Effector CD8-positive, alpha-beta T cell (primary cell): ENCODE results near the gene FAM25A.
"Not testable (repeated sequence)": the region's sequence is repeated elsewhere in the genome, so short reads cannot be mapped to it uniquely, and the experiment has no call there.

Experiments used
- DNase-seq: peaks from one replicate; lab custom pipeline; 2025; lab: John Stamatoyannopoulos, UW

Gene FAM25A

DNA sequence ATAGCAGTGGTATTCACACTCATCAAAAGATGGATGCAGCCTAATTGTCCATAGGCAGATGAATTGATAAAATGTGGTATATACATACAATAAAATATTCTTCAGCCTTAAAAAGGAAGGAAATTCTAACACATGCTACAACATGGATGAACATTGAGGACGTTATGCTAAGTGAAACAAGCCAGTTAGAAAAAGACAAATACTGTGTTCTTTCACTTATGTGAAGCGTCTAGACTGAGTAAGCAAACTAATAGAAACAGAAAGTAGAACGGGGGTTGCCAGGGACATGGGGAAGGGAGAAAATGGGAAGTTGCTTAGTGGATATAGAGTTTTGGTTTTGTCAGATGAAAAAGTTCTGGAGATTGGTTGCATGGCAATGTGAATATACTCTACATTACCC is 6.6 kb upstream of the FAM25A start:
- not testable (repeated sequence) for DNase-seq

DNA sequence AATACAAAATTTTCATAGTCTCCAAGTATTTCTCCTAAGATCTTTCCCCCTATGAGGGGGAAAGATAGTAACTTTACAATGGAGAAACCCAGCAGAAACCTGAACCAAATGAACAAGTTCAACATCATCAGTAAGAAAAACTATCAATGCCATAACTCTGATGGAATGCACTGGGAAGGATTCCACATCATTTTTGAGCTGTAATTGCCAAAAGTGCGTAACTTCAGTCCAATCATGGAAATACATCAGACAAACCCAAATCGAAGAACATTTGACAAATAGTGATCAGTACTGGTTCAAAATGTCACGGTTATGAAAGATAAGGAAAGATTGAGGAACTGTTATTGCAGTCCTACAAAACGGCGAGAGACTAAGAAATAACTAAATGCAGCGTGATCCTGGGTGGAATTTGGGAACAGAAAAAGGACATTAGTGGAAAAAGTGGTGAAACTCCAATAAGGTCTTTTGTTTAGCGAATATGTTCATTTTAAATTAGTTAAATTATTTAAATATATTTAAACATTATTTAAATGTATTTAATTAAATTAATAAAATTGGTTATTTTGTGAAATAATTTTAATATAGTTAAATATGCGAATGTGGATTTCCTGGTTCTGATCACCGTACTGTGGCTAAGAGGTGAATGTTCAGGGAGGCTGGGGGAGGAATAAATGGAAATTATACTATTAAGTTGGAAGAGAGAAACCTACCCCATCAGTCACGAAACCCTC is 4.9 kb upstream of the FAM25A start:
- DNase-seq, result not testable (repeated sequence)

DNA sequence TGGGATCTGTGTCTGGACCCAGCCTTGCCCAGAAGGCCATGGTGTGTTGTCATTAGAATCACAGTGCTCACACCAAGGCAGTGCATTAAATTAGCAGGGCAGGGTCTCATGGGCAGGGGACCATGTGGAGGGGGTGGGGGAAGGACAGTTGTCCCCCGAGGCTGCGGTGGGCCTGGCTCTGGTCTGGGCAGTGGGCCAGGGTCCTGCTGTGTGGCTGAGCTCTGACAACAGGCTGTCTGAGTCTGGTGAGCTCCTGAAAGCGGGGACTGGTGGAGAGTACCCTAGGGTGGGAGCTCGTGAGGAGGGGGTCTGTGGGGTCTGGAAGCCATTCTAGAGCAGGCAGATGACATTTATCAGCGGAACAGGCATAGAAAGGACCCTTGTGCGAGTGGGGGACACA is 2.0 kb upstream of the FAM25A start:
- not testable (repeated sequence) for DNase-seq

- DNase-seq, result not testable (repeated sequence)
Measured at GRCh38 chr10:87019066-87019465, 1.0 kb upstream of the FAM25A start.

- not testable (repeated sequence) for DNase-seq
Measured at GRCh38 chr10:87019504-87019903, 590 bp upstream of the FAM25A start.

DNA sequence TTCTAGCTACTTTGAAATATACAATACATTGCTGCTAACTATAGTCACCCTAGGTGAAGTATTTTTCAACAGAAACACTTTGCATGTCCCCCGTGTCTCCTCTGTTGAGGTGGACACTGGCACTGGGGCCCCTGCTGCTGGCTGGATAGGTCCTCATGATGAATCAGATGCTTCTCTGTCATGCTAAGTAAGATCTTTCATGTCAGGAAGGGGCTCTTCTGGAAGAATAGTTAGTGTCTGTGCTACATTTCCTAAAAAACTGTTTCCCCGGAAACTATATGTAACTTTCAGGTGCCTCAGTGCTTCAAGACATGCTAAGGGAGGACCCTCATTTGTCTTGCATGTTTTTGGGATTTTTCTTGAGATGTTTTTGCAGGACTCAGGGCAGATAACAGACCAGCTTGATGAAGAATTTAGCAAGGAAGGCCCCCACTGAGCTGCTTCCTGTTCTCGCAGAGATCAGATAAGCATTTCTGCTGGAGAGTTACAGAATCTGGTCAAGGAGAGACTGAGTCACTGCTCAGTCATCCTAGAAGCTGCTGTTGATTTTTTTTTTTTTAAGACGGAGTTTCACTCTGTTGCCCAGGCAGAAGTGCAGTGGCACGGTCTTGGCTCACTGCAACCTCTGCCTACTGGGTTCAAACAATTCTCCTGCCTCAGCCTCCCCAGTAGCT is 5.3 kb downstream of the FAM25A start:
- DNase-seq, result not testable (repeated sequence)

DNA sequence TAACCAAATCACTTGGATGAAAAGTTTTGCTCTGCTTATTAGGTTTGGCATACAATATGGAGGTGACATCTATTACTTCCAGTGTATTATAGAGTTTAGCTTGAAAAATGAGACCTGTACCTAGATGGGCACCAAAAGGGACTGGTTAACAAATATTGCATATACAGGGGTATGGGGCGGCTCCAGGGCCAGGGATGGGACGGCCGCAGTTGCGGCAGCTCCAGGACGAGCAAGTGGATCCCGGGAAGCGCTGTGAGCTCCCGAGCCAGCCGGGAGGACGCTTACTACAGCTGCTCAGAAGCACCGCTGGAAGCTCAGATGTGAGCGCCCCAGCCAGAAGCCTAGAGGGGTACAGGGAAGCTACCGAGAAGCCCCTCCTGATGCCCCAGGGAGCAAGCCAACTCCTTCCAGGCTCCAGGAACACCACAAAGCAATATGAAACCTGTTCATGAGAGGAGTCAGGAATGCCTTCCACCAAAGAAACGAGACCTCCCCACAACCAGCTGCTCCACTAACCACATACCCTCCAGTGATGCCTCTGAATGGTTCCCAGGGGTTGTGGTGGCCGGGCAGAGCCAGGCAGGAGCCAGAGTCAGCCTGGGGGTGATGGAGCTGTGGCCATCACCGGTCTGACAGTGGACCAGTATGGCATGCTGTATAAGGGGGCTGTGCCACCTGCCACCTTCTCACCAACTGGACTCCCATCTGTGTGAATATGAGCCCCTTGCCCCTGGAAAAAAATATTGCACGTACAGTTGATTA is 6.8 kb downstream of the FAM25A start:
- DNase-seq, result not testable (repeated sequence)

DNA sequence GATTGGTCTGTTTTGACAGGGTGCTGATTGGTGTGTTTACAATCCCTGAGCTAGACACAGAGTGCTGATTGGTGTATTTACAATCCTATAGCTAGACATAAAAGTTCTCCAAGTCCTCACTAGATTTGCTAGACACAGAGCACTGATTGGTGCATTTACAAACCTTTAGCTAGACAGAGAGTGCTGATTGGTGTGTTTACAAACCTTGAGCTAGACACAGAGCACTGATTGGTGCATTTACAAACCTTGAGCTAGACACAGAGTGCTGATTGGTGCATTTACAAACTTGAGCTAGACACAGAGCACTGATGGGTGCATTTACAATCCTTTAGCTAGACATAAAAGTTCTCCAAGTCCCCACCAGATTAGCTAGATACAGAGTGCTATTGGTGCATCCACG is 10.3 kb downstream of the FAM25A start:
- not testable (repeated sequence) for DNase-seq

DNA sequence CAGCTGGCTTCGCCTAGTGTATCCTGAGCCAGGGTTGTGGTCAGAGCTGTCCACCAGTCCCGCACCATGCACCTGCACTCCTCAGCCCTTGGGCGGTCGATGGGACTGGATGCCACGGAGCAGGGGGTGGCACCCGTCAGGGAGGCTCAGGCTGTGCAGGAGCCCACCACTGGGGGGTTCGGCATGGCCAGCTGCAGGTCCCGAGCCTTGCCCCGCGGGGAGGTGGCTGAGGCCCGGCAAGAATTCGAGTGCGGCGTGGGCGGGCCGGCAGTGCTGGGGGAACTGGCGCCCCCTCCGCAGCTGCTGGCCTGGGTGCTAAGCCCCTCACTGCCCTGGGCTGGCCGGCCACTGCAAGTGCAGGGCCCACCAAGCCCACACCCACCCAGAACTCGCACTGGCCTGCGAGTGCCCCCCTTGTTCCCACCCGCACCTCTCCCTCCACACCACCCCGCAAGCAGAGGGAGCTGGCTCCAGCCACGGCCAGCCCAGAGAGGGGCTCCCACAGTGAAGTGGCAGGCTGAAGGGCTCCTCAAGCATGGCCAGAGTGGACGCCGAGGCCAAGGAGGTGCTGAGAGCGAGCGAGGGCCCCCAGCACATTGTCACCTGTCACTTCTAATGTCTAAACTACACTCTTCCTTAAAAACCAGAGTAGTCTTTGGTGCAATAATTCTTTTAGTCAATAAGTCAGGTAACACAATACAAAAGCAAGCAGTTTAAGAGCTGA is 11.0 kb downstream of the FAM25A start:
- DNase-seq, result no peak

DNA sequence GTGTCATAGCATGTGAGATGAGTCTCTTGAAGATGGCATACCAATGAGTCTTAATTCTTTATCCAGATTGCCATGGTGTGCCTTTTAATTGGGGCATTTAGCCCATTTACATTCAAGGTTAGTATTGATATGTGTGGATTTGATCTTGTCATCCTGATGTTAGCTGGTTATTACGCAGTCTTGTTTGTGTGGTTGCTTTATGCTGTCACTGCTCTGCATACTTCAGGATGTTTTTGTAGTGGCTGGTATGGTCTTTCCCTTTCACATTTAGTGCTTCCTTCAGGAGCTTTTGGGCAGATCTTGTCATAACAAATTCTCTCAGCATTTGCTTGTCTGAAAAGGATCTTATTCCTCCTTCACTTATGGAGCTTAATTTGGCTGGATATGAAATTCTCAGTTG is 16.5 kb downstream of the FAM25A start:
- DNase-seq, result no peak

DNA sequence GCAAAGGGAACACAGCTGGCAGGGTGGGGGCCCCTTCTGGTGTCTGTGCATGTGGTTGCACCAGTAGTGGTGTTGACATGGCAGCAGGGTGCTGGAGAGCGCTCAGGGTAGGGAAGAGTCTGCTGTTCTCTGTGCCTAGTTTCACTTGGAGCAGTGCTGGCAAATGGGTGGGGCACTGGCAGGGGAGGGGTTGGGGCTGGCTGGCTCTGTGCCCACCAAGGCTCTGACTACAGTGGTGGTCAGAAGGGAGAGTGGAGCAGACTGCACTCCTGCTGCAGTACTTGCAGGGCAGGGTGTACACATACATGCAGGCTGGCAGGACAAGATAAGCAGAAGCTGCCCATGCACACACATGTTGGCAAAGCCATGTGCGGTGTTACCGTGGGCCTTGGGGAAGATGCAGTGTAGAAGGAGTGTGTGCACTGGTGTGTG is 18.2 kb downstream of the FAM25A start:
- DNase-seq, result no peak

- DNase-seq, result no peak
Measured at GRCh38 chr10:87038786-87039185, 18.7 kb downstream of the FAM25A start.

- not testable (repeated sequence) for DNase-seq
Measured at GRCh38 chr10:87043579-87043978, 23.5 kb downstream of the FAM25A start.

DNA sequence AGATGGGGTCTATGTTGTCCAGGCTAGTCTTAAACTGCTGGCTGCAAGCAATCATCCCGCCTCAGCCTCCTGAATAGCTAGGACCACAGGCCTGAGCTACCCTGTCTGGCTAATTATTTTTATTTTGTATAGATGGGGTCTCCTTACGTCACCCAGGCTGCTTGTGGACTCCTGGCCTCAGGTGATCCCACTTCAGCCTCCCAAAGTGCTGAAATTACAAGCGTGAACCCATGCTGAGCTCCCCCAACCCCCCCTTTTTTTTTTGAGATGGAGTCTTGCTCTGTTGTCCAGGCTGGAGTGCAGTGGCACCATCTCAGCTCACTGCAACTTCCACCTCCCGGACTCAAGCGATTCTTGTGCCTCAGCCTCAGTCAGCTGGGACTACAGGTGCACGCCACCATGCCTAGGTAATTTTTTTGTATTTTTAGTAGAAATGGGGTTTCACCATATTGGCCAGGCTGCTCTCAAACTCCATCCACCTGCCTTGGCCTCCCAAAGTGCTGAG is 25.4 kb downstream of the FAM25A start:
- no peak for DNase-seq

DNA sequence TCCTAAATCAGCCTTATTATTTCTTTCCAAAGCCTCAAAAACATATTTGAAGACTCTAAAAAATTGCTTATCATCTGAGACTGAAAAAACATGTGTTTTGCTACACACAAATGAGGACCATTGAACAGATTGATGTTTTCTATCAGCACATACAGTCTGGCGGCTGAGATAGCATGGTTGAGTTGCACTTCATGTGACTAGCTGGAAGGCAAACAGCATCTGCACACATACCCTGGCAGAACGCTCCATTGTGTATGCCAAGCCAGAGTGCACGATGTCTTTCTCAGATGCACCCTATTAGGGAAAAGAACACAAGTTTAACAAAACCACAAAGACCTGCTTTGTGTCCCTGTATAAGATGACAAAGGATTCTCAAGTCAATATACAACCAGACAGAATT is 33.0 kb downstream of the FAM25A start:
- DNase-seq, result no peak

DNA sequence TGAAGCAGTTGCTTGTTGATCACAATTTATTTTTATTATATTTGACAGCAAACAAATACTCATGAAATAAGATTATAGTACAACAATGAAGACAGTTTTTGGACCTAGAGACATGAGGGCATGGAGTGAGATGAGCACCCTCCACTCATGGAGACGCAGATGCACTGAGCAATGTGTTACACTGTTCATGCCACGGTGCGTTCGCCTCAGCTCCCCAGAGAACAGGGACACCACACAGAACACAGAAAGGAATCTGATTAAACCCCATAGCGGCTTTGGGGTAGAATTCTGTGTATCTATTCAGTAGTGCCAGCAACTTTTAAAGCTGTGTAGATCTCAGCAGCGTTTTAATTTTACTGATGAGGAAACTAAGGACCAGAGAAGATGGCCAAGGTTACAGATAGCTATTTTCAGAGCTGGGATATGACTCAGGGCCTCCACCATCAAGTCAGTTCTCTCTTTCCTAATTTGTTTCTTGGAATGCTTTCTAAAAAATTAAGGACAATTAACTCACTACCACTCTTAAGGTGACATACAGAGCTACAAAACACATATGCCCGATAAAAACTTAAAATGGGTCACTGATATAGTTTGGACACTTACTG is 33.6 kb downstream of the FAM25A start:
- DNase-seq, result no peak

- no peak for DNase-seq
Measured at GRCh38 chr10:87054373-87055295, 34.5 kb downstream of the FAM25A start.

DNA sequence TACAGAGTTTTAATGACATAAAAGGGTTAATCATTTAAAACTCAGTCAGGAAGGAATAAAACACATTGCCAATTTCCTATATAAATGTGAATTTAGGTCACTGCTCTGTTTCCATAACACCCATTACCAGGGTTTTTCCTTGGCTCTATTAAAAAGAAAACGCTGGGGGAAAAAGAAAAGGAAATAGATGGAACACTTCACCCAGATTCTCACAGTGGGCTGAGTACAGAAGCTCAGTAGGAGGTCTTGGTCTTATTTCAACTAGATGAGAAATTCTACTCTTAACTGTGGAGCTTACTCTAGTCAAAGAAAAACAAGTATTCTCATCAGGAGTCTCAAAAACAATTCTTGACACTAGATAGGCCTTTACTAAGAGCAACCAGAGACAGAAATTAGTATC is 38.1 kb downstream of the FAM25A start:
- no peak for DNase-seq

DNA sequence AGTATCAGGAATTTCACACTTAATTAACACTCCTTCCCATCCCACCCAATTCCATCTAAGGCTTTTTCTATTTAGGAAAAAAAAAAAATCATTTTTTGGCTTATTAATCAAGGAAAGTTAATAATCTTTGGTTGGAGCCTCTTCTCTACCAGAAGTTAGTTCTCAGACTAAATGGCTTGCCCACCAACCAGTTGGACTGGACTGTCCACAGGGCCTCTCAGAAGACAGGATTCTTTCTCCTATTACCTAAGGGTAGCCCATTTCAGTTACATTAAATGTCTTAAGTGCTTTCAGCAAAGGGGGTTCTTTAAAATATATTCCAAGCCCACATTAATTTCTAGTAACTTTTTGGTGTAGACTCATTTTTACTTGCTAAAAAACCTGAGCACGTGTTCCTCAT is 39.3 kb downstream of the FAM25A start:
- no peak for DNase-seq

DNA sequence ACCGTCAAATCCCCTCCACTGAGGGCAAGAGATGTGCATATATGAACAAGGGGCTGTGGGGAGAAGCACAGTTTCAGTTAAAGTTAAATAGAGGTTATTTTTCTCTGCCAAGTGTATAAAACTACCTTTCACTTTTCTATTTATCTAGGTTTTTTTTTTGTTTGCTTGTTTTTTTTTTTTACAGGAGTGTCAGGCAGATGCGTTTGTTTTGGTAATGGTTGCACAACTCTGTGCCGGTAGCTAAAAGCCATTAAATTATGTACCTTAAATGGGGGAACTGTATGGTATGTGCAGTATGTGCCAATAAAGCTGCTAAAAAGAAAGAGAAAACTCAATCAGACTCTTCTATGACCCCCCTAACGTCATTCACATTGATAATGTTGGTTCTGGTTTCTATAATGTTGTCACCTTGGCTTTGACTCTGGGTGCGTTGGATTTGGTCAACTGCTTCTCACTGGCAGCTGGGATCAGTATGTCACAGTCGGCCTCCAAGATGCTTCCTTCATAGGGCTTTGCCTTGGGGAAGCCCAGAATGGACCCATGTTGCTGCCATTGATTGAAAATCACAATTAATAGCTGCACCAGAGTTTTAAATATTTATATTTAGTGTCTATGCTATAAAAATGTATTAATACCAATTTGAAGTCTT is 40.3 kb downstream of the FAM25A start:
- DNase-seq, result no peak
